ENCODE data around the gene SPINK2. TPM values are rescaled to one million over a fixed set of nuclear protein-coding genes. Genes with fewer than 3 reads are reported as not detected.

Gene SPINK2
- total and polyA plus RNA-seq, 2 of the 4 experiments (the other 2 are of a cell fraction): not detected

DNA sequence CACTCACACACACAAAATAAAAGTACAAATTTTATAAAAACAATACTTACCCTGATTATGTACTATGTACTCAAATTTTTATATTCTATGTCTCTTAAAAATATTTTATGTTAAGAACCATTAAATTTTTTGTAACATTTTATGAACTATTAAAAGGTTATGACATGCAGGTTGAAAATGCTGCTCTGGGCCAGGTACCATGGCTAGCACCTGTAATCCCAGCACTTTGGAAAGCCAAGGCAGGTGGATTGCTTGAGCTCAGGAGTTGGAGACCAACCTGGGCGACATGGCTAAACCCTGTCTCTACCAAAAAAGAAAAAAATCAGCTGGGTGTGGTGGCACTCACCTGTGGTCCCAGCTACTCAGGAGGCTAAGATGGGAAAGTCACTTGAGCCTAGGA is 29.4 kb upstream of the SPINK2 start:
- Histone ChIP-seq H3K9me1 (ENCODE audit: insufficient read depth, low read length) (no peaks in the 10 kb centered on the region), H3K23ac (ENCODE audit: low read depth, low read length) (no peak overlapping the region), H3K9me3 (ENCODE audit: control insufficient read depth, insufficient read depth, low read length) (no peaks in the 10 kb centered on the region), H2BK15ac (ENCODE audit: low read depth, low read length) (no peak overlapping the region), H2AK9ac (replicated peaks; ENCODE audit: low read depth, low read length, poor library complexity) (no peak overlapping the region), H4K8ac (ENCODE audit: low read depth in 2 of 2, low read length in 2 of 2) (no peak overlapping the region), H3K27ac (ENCODE audit: insufficient read depth, low read length) (no peak overlapping the region), H3K4me2 (ENCODE audit: low read depth, low read length) (no peak overlapping the region), H3K36me3 (ENCODE audit: control insufficient read depth, insufficient read depth, low read length) (no peaks in the 10 kb centered on the region), H3K4me3 (ENCODE audit: insufficient read depth, low read depth, low read length) (no peak overlapping the region), H2BK20ac (ENCODE audit: low read depth, low read length) (no peak overlapping the region), H2AFZ (replicated peaks; ENCODE audit: low read length, poor library complexity) (no peak overlapping the region), H3K9ac (ENCODE audit: low read depth, low read length) (no peak overlapping the region), H3K56ac (ENCODE audit: extremely low read depth, insufficient read depth, low read length) (no peak overlapping the region), H4K5ac (ENCODE audit: low read depth, low read length) (no peak overlapping the region), H3K4me1 (ENCODE audit: control insufficient read depth, insufficient read depth, low read length) (no peaks in the 10 kb centered on the region), H4K91ac (ENCODE audit: insufficient read depth, low read depth, low read length) (no peak overlapping the region), H3K79me1 (ENCODE audit: low read depth in 1 of 2, low read length in 2 of 2) (no peaks in the 10 kb centered on the region), H3K4ac (ENCODE audit: low read depth, low read length) (no peak overlapping the region), H2BK5ac (ENCODE audit: low read depth, low read length, poor library complexity, severe bottlenecking) (no peak overlapping the region), H3K18ac (ENCODE audit: low read depth, low read length) (no peak overlapping the region), H2BK120ac (ENCODE audit: low read depth, low read length) (no peak overlapping the region), H3K14ac (replicated peaks; ENCODE audit: low read depth, low read length) (no peak overlapping the region), H4K20me1 (ENCODE audit: insufficient read depth, low read length) (no peaks in the 10 kb centered on the region), H3K27me3 (ENCODE audit: control insufficient read depth, insufficient read depth, low read length) (no peaks in the 10 kb centered on the region; the same call in 1 of the 2 replicates), H2AK5ac (ENCODE audit: low read depth, low read length) (no peak overlapping the region)
- BruUV-seq (replicated peaks): no TSS peak
- DNase-seq (no peak), ATAC-seq (ENCODE audit: low read depth) (no peak)
- in situ Hi-C loops (cut with MboI; ENCODE audit: low sequenced_read_pairs) (loop anchor here (25.0 kb wide), 1 partner anchor 89 kb away; no protein-coding TSS in a partner anchor), intact Hi-C loops (cut with micrococcal nuclease) (loop anchor here (2.0 kb wide), 1 partner anchor 22 kb away; no protein-coding TSS in a partner anchor), dilution Hi-C loops (cut with HindIII; ENCODE audit: low sequenced_read_pairs, unreplicated experiment) (no loop called here)
- TF ChIP-seq BHLHE40 (IDR thresholded peaks at IDR 0.05; ENCODE audit: low read depth, low read length) (no peak), MAFK (IDR thresholded peaks at IDR 0.05; ENCODE audit: low read depth, low read length) (no peak), USF2 (IDR thresholded peaks at IDR 0.05; ENCODE audit: low read depth, low read length) (no peak), FOS (IDR thresholded peaks at IDR 0.05; ENCODE audit: low read depth, low read length) (no peak), CEBPB (IDR thresholded peaks at IDR 0.05; ENCODE audit: low read depth, low read length) (no peak), MXI1 (IDR thresholded peaks at IDR 0.05; ENCODE audit: borderline replicate concordance, low read depth, low read length) (no peak), RCOR1 (IDR thresholded peaks at IDR 0.05; ENCODE audit: insufficient replicate concordance, low read length) (no peak), MAZ (IDR thresholded peaks at IDR 0.05; ENCODE audit: borderline replicate concordance, low read depth, low read length) (no peak), ELK1 (IDR thresholded peaks at IDR 0.05; ENCODE audit: borderline replicate concordance, low read depth, low read length) (no peak), CHD1 (IDR thresholded peaks at IDR 0.05; ENCODE audit: low read depth, low read length) (no peak), RFX5 (IDR thresholded peaks at IDR 0.05; ENCODE audit: low read depth, low read length) (no peak), POLR2A (IDR thresholded peaks at IDR 0.05; ENCODE audit: low read depth, low read length) (no peak), SMC3 (IDR thresholded peaks at IDR 0.05; ENCODE audit: low read depth, low read length) (no peak), NFE2L2 (IDR thresholded peaks at IDR 0.05; ENCODE audit: low read depth, low read length) (no peak), RAD21 (IDR thresholded peaks at IDR 0.05; ENCODE audit: low read length) (no peak)
- ChIA-PET CTCF (no interaction called here), POLR2A (ENCODE audit: unreplicated experiment) (no interaction called here)
- 67% methylated on average over 1 of the region's 1 CpG; no CpG with 5 or more reads in 1 of the 2 experiments for WGBS, 2 experiments (ENCODE audit: extremely low coverage in 2 of 2, insufficient read length in 1 of 2)
